ENCODE results near the gene TREM2. TPM values are rescaled to one million over a fixed set of nuclear protein-coding genes. Genes with fewer than 3 reads are reported as not detected.

Gene TREM2
- polyA plus RNA-seq, 1 donor from 2014 or later: not detected

DNA sequence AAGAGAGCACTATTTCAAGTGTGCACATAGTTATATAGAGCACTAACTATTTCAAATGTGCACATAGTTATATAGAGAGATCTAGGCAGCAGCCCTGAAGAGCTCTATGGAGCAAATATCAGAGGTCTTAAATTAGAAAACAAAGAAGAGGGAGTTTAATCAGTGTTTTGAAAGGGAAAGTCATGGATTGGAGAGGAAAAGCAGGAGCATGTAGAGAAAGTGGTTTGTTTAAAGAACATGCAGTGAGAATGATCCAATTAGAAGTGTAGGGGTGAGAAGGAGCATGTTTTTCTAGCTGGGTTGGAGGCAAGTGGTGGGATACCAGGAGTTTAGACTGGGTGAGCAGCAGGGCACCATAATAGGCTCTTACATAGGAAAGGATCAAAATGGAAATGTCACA, 26.0 kb downstream of the TREM2 start:
- no peak overlapping the region for H3K27ac ChIP-seq (ENCODE audit: low read length)
- H3K9me2 ChIP-seq (ENCODE audit: insufficient read depth, low read length): no peaks in the 10 kb centered on the region
- H3K9ac ChIP-seq (ENCODE audit: low read length): no peak overlapping the region
- H3K9me3 ChIP-seq (ENCODE audit: low read length): no peaks in the 10 kb centered on the region
- H3F3A ChIP-seq (ENCODE audit: insufficient read depth, low read length, poor library complexity, severe bottlenecking): no peaks in the 10 kb centered on the region
- no peaks in the 10 kb centered on the region for H4K20me1 ChIP-seq (ENCODE audit: insufficient read depth)
- H3K4me3 ChIP-seq (ENCODE audit: low read length): no peak overlapping the region
- H3K4me2 ChIP-seq (ENCODE audit: low read length): no peak overlapping the region
- no peaks in the 10 kb centered on the region for H3K27me3 ChIP-seq (ENCODE audit: insufficient read depth, low read depth, low read length)
- H3K79me2 ChIP-seq (replicated peaks; ENCODE audit: insufficient read depth, low read length): no peaks in the 10 kb centered on the region
- H3K36me3 ChIP-seq (ENCODE audit: insufficient read depth, low read length): no peaks in the 10 kb centered on the region
- TF ChIP-seq CTCF (IDR thresholded peaks at IDR 0.05; ENCODE audit: poor library complexity, severe bottlenecking): no peak
- no peak for TF ChIP-seq RAD21 (conservative IDR thresholded peaks at IDR 0.05)
- TF ChIP-seq, protein P1, sequence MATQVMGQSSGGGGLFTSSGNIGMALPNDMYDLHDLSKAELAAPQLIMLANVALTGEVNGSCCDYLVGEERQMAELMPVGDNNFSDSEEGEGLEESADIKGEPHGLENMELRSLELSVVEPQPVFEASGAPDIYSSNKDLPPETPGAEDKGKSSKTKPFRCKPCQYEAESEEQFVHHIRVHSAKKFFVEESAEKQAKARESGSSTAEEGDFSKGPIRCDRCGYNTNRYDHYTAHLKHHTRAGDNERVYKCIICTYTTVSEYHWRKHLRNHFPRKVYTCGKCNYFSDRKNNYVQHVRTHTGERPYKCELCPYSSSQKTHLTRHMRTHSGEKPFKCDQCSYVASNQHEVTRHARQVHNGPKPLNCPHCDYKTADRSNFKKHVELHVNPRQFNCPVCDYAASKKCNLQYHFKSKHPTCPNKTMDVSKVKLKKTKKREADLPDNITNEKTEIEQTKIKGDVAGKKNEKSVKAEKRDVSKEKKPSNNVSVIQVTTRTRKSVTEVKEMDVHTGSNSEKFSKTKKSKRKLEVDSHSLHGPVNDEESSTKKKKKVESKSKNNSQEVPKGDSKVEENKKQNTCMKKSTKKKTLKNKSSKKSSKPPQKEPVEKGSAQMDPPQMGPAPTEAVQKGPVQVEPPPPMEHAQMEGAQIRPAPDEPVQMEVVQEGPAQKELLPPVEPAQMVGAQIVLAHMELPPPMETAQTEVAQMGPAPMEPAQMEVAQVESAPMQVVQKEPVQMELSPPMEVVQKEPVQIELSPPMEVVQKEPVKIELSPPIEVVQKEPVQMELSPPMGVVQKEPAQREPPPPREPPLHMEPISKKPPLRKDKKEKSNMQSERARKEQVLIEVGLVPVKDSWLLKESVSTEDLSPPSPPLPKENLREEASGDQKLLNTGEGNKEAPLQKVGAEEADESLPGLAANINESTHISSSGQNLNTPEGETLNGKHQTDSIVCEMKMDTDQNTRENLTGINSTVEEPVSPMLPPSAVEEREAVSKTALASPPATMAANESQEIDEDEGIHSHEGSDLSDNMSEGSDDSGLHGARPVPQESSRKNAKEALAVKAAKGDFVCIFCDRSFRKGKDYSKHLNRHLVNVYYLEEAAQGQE (IDR thresholded peaks at IDR 0.05; ENCODE audit: borderline replicate concordance): no peak
- no peak for TF ChIP-seq POLR2AphosphoS5 (IDR thresholded peaks at IDR 0.05)
- TF ChIP-seq SMC3 (conservative IDR thresholded peaks at IDR 0.05; ENCODE audit: poor library complexity): no peak
- no peak for TF ChIP-seq EZH2 (IDR thresholded peaks at IDR 0.05; ENCODE audit: borderline replicate concordance, insufficient read depth, low read length, poor library complexity, severe bottlenecking)
- TF ChIP-seq TAF1 (IDR thresholded peaks at IDR 0.05; ENCODE audit: low read depth): no peak
- no peak overlapping the region for H2AFZ ChIP-seq (ENCODE audit: low read depth, low read length)

GRCh38 chr6:41135062-41135832, 27.7 kb downstream of the TREM2 start:
- Histone ChIP-seq H3K4me3 (ENCODE audit: low read length) (no peak overlapping the region), H2AFZ (ENCODE audit: low read depth, low read length) (no peak overlapping the region), H3F3A (ENCODE audit: insufficient read depth, low read length, poor library complexity, severe bottlenecking) (no peaks in the 10 kb centered on the region), H3K27ac (ENCODE audit: low read length) (no peak overlapping the region), H3K27me3 (ENCODE audit: insufficient read depth, low read depth, low read length) (no peaks in the 10 kb centered on the region), H3K36me3 (ENCODE audit: insufficient read depth, low read length) (no peaks in the 10 kb centered on the region), H4K20me1 (ENCODE audit: insufficient read depth) (no peaks in the 10 kb centered on the region), H3K9me3 (ENCODE audit: low read length) (no peaks in the 10 kb centered on the region), H3K9me2 (ENCODE audit: insufficient read depth, low read length) (no peaks in the 10 kb centered on the region), H3K79me2 (replicated peaks; ENCODE audit: insufficient read depth, low read length) (no peaks in the 10 kb centered on the region), H3K4me2 (ENCODE audit: low read length) (no peak overlapping the region), H3K9ac (ENCODE audit: low read length) (no peak overlapping the region)
- TF ChIP-seq SMC3 (conservative IDR thresholded peaks at IDR 0.05; ENCODE audit: poor library complexity): no peak
- TF ChIP-seq, protein P1 (IDR thresholded peaks at IDR 0.05; ENCODE audit: borderline replicate concordance): no peak
- TF ChIP-seq TAF1 (IDR thresholded peaks at IDR 0.05; ENCODE audit: low read depth): no peak
- no peak for TF ChIP-seq POLR2AphosphoS5 (IDR thresholded peaks at IDR 0.05)
- no peak for TF ChIP-seq EP300 (conservative IDR thresholded peaks at IDR 0.05; ENCODE audit: poor library complexity, severe bottlenecking)
- no peak for TF ChIP-seq EZH2 (IDR thresholded peaks at IDR 0.05; ENCODE audit: borderline replicate concordance, insufficient read depth, low read length, poor library complexity, severe bottlenecking)
- no peak for TF ChIP-seq RAD21 (conservative IDR thresholded peaks at IDR 0.05)
- TF ChIP-seq CTCF (IDR thresholded peaks at IDR 0.05; ENCODE audit: poor library complexity, severe bottlenecking): no peak
- no peak for TF ChIP-seq MXI1 (conservative IDR thresholded peaks at IDR 0.05; ENCODE audit: poor library complexity, severe bottlenecking)
